HEK293 (cell line): ENCODE results near the gene SCAF11.

ENCODE experiments used
- BCL11B ChIP-seq: fragments of 450-650 bp; formaldehyde crosslinking; IDR thresholded peaks from 2 replicates; pipeline ENCODE4 v1.5.1; 2016; ENCODE audit warnings: low read depth, missing biosample characterization, missing genetic modification characterization
- FEZF1 ChIP-seq: fragments of 450-650 bp; formaldehyde crosslinking; IDR thresholded peaks from 2 replicates; pipeline ENCODE4 v1.5.1; 2016; ENCODE audit warnings: missing biosample characterization, missing genetic modification characterization
- GLIS1 ChIP-seq: fragments of 450-650 bp; formaldehyde crosslinking; IDR thresholded peaks from 2 replicates; pipeline ENCODE4 v1.5.1; 2016; ENCODE audit warnings: missing biosample characterization, missing genetic modification characterization
- GLIS2 ChIP-seq: fragments of 450-650 bp; formaldehyde crosslinking; IDR thresholded peaks from 2 replicates; pipeline ENCODE4 v1.5.1; 2016; ENCODE audit warnings: missing biosample characterization, missing genetic modification characterization
- HOXA7 ChIP-seq: sonication (generic); formaldehyde crosslinking; IDR thresholded peaks from 2 replicates; pipeline ENCODE4 v1.8.1; 2022; ENCODE audit warnings: missing genetic modification reagents, borderline replicate concordance
- KLF1 ChIP-seq: fragments of 450-650 bp; formaldehyde crosslinking; IDR thresholded peaks from 2 replicates; pipeline ENCODE4 v1.5.1; 2016; ENCODE audit warnings: missing biosample characterization, missing genetic modification characterization
- KLF7 ChIP-seq: fragments of 450-650 bp; formaldehyde crosslinking; IDR thresholded peaks from 2 replicates; pipeline ENCODE4 v1.5.1; 2016; ENCODE audit warnings: missing biosample characterization, missing genetic modification characterization, borderline replicate concordance
- MZF1 ChIP-seq: fragments of 450-650 bp; formaldehyde crosslinking; IDR thresholded peaks from 2 replicates; pipeline ENCODE4 v1.5.1; 2017; ENCODE audit warnings: missing biosample characterization, missing genetic modification characterization, borderline replicate concordance
- SCRT1 ChIP-seq: fragments of 450-650 bp; formaldehyde crosslinking; IDR thresholded peaks from 2 replicates; pipeline ENCODE4 v1.5.1; 2016; ENCODE audit warnings: missing biosample characterization, missing genetic modification characterization, borderline replicate concordance
- SCRT2 ChIP-seq: fragments of 450-650 bp; formaldehyde crosslinking; IDR thresholded peaks from 2 replicates; pipeline ENCODE4 v1.5.1; 2016; ENCODE audit warnings: missing biosample characterization, missing genetic modification characterization
- SP2 ChIP-seq: fragments of 450-650 bp; formaldehyde crosslinking; IDR thresholded peaks from 2 replicates; pipeline ENCODE4 v1.5.1; 2016; ENCODE audit warnings: missing biosample characterization, missing genetic modification characterization
- SP7 ChIP-seq: fragments of 450-650 bp; formaldehyde crosslinking; IDR thresholded peaks from 2 replicates; pipeline ENCODE4 v1.5.1; 2016; ENCODE audit warnings: missing biosample characterization, missing genetic modification characterization
- WT1 ChIP-seq: fragments of 450-650 bp; formaldehyde crosslinking; IDR thresholded peaks from 2 replicates; pipeline ENCODE4 v1.5.1; 2016; ENCODE audit warnings: missing biosample characterization, missing genetic modification characterization
- ZBTB17 ChIP-seq: fragments of 450-650 bp; formaldehyde crosslinking; IDR thresholded peaks from 2 replicates; pipeline ENCODE4 v1.5.1; 2016; ENCODE audit warnings: missing biosample characterization, missing genetic modification characterization
- ZBTB21 ChIP-seq: fragments of 450-650 bp; formaldehyde crosslinking; IDR thresholded peaks from 2 replicates; pipeline ENCODE4 v1.5.1; 2017; ENCODE audit warnings: missing biosample characterization, missing genetic modification characterization
- ZNF354C ChIP-seq: fragments of 450-650 bp; formaldehyde crosslinking; IDR thresholded peaks from 2 replicates; pipeline ENCODE4 v1.5.1; 2016; ENCODE audit warnings: missing biosample characterization, missing genetic modification characterization, low read depth, borderline replicate concordance
- ZNF391 ChIP-seq: fragments of 450-650 bp; formaldehyde crosslinking; IDR thresholded peaks from 2 replicates; pipeline ENCODE4 v1.5.1; 2016; ENCODE audit warnings: low read depth, missing biosample characterization, missing genetic modification characterization, borderline replicate concordance
- ZNF423 ChIP-seq: fragments of 450-650 bp; formaldehyde crosslinking; IDR thresholded peaks from 2 replicates; pipeline ENCODE4 v1.5.1; 2016; ENCODE audit warnings: missing biosample characterization, missing genetic modification characterization
- ZNF530 ChIP-seq: fragments of 450-650 bp; formaldehyde crosslinking; IDR thresholded peaks from 2 replicates; pipeline ENCODE4 v1.5.1; 2016; ENCODE audit warnings: low read depth, missing biosample characterization, missing genetic modification characterization
- ZNF626 ChIP-seq: fragments of 450-650 bp; sonication (Bioruptor Pico); formaldehyde crosslinking; IDR thresholded peaks from 2 replicates; pipeline ENCODE4 v1.5.1; 2018; ENCODE audit warnings: missing biosample characterization, missing genetic modification characterization, inconsistent platforms
- TF ChIP-seq, protein P1 (sequence below): fragments of 450-650 bp; formaldehyde crosslinking; IDR thresholded peaks from 2 replicates; pipeline ENCODE4 v1.5.1; 2016; ENCODE audit warnings: missing biosample characterization, missing genetic modification characterization
- TF ChIP-seq, protein P2 (sequence below): fragments of 450-650 bp; formaldehyde crosslinking; IDR thresholded peaks from 2 replicates; pipeline ENCODE4 v1.5.1; 2016; ENCODE audit warnings: missing biosample characterization, missing genetic modification characterization
- TF ChIP-seq, protein P3 (sequence below): fragments of 450-650 bp; formaldehyde crosslinking; IDR thresholded peaks from 2 replicates; pipeline ENCODE4 v1.5.0; 2017; ENCODE audit warnings: missing biosample characterization, missing genetic modification characterization, borderline replicate concordance
- TF ChIP-seq, protein P4 (sequence below): fragments of 450-650 bp; formaldehyde crosslinking; IDR thresholded peaks from 2 replicates; pipeline ENCODE4 v1.5.1; 2016; ENCODE audit warnings: missing biosample characterization, missing genetic modification characterization
- TF ChIP-seq, protein P5 (sequence below): fragments of 450-650 bp; formaldehyde crosslinking; IDR thresholded peaks from 2 replicates; pipeline ENCODE4 v1.5.1; 2016; ENCODE audit warnings: missing biosample characterization, missing genetic modification characterization
- TF ChIP-seq, protein P6 (sequence below): fragments of 450-650 bp; formaldehyde crosslinking; IDR thresholded peaks from 2 replicates; pipeline ENCODE4 v1.5.1; 2016; ENCODE audit warnings: missing biosample characterization, missing genetic modification characterization

SCAF11 gene

DNA sequence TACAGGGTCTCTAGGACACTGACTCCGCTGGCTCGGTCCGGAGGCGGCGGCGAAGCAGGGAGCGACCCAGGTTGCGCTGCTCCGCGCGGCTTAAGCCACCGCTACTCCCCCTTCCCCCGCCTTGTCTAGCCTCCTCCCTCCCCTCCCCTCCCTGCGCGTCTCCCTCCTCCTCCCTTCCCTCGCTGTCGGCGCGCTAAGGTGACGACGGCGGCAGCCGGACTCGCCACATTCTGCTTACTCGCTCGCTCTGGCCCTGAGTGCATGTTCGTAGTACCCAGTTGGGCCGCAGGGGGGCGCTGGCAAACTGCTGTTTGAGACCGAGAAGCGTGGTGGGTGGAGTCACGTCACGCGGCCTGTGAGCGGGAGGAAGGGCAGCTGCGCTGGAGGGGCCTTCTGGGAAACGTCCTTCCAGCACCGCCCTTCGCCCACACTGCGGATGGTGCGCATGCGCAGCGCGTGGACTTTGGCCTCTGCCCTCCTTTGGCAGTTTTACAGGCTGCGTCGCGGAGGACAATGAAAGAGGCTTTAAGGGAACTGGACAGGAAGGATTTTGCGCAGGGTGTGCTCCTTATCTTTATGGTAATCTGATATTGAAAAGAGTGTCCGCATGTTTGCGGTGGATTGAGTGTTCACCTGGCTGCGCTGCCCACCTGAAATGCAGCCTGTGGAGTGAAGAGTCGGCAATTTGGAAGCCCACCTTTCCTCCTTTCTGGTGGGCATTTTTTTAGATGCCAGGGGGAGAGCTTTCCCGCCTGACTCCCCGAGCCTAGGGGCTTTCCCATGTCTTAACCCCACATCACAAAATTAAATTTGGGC is at the start of gene SCAF11 (continued):
- TF ChIP-seq, protein P1, sequence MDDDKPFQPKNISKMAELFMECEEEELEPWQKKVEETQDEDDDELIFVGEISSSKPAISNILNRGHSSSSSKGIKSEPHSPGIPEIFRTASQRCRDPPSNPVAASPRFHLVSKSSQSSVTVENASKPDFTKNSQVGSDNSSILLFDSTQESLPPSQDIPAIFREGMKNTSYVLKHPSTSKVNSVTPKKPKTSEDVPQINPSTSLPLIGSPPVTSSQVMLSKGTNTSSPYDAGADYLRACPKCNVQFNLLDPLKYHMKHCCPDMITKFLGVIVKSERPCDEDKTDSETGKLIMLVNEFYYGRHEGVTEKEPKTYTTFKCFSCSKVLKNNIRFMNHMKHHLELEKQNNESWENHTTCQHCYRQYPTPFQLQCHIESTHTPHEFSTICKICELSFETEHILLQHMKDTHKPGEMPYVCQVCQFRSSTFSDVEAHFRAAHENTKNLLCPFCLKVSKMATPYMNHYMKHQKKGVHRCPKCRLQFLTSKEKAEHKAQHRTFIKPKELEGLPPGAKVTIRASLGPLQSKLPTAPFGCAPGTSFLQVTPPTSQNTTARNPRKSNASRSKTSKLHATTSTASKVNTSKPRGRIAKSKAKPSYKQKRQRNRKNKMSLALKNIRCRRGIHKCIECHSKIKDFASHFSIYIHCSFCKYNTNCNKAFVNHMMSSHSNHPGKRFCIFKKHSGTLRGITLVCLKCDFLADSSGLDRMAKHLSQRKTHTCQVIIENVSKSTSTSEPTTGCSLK (tag by site-specific recombination), result no peak
- TF ChIP-seq GLIS2 (tag by site-specific recombination) (0 out of 2 replicates have a peak, but pooled peaks have one; percentile 13), ZNF391 (peak; percentile 10; the same call in 1 of the 2 replicates), KLF7 (peak; percentile 20; the same call in 1 of the 2 replicates), WT1 (tag by site-specific recombination) (peak; percentile 96), MZF1 (tag by site-specific recombination) (peak; percentile 64; the same call in 1 of the 2 replicates), ZBTB21 (peak; percentile 39; the same call in 1 of the 2 replicates), FEZF1 (tag by site-specific recombination) (peak; percentile 47), KLF1 (tag by site-specific recombination) (peak; percentile 86), ZNF626 (tag by site-specific recombination) (no peak), GLIS1 (tag by site-specific recombination) (no peak), ZNF530 (tag by site-specific recombination) (no peak), SCRT1 (tag by site-specific recombination) (0 out of 2 replicates have a peak, but pooled peaks have one; percentile 17), ZBTB17 (tag by site-specific recombination) (peak; percentile 88), ZNF354C (tag by site-specific recombination) (no peak), HOXA7 (CRISPR knock-in tag) (no peak), SP7 (tag by site-specific recombination) (peak; percentile 84), SCRT2 (tag by site-specific recombination) (no peak), ZNF423 (no peak), BCL11B (tag by site-specific recombination) (peak; percentile 83), SP2 (peak; percentile 84)
- TF ChIP-seq, protein P2, sequence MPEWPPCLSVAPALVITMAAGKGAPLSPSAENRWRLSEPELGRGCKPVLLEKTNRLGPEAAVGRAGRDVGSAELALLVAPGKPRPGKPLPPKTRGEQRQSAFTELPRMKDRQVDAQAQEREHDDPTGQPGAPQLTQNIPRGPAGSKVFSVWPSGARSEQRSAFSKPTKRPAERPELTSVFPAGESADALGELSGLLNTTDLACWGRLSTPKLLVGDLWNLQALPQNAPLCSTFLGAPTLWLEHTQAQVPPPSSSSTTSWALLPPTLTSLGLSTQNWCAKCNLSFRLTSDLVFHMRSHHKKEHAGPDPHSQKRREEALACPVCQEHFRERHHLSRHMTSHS (tag by site-specific recombination), result no peak
- TF ChIP-seq, protein P3, sequence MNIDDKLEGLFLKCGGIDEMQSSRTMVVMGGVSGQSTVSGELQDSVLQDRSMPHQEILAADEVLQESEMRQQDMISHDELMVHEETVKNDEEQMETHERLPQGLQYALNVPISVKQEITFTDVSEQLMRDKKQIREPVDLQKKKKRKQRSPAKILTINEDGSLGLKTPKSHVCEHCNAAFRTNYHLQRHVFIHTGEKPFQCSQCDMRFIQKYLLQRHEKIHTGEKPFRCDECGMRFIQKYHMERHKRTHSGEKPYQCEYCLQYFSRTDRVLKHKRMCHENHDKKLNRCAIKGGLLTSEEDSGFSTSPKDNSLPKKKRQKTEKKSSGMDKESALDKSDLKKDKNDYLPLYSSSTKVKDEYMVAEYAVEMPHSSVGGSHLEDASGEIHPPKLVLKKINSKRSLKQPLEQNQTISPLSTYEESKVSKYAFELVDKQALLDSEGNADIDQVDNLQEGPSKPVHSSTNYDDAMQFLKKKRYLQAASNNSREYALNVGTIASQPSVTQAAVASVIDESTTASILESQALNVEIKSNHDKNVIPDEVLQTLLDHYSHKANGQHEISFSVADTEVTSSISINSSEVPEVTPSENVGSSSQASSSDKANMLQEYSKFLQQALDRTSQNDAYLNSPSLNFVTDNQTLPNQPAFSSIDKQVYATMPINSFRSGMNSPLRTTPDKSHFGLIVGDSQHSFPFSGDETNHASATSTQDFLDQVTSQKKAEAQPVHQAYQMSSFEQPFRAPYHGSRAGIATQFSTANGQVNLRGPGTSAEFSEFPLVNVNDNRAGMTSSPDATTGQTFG (tag by site-specific recombination), result no peak
- TF ChIP-seq, protein P4, sequence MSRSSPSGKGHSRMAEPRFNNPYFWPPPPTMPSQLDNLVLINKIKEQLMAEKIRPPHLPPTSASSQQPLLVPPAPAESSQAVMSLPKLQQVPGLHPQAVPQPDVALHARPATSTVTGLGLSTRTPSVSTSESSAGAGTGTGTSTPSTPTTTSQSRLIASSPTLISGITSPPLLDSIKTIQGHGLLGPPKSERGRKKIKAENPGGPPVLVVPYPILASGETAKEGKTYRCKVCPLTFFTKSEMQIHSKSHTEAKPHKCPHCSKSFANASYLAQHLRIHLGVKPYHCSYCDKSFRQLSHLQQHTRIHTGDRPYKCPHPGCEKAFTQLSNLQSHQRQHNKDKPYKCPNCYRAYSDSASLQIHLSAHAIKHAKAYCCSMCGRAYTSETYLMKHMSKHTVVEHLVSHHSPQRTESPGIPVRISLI (tag by site-specific recombination), result 0 out of 2 replicates have a peak, but pooled peaks have one; percentile 14
- TF ChIP-seq, protein P5, sequence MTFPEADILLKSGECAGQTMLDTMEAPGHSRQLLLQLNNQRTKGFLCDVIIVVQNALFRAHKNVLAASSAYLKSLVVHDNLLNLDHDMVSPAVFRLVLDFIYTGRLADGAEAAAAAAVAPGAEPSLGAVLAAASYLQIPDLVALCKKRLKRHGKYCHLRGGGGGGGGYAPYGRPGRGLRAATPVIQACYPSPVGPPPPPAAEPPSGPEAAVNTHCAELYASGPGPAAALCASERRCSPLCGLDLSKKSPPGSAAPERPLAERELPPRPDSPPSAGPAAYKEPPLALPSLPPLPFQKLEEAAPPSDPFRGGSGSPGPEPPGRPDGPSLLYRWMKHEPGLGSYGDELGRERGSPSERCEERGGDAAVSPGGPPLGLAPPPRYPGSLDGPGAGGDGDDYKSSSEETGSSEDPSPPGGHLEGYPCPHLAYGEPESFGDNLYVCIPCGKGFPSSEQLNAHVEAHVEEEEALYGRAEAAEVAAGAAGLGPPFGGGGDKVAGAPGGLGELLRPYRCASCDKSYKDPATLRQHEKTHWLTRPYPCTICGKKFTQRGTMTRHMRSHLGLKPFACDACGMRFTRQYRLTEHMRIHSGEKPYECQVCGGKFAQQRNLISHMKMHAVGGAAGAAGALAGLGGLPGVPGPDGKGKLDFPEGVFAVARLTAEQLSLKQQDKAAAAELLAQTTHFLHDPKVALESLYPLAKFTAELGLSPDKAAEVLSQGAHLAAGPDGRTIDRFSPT (tag by site-specific recombination), result peak; percentile 94
- TF ChIP-seq, protein P6, sequence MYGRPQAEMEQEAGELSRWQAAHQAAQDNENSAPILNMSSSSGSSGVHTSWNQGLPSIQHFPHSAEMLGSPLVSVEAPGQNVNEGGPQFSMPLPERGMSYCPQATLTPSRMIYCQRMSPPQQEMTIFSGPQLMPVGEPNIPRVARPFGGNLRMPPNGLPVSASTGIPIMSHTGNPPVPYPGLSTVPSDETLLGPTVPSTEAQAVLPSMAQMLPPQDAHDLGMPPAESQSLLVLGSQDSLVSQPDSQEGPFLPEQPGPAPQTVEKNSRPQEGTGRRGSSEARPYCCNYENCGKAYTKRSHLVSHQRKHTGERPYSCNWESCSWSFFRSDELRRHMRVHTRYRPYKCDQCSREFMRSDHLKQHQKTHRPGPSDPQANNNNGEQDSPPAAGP, result peak; percentile 59; the same call in 1 of the 2 replicates
